GM23248 (cell line): Measurements from ENCODE around the gene SYNE3. TPM values are rescaled to one million over a fixed set of nuclear protein-coding genes. Genes with fewer than 3 reads are reported as not detected.

ENCODE experiments used
- DNase-seq: peaks from one replicate; pipeline ENCODE4 v3.0.0-alpha.2; 2015
- H2AFZ ChIP-seq: fragments of 200-600 bp; sonication (generic); 2 replicates; pipeline ENCODE4 v1.6.1; 2016; ENCODE audit warnings: antibody characterized with exemption
- H3F3A ChIP-seq: fragments of 200-600 bp; sonication (generic); 2 replicates; pipeline ENCODE4 v1.6.1; 2016; ENCODE audit warnings: mild to moderate bottlenecking, antibody characterized with exemption, mixed run types; ENCODE audit not compliant: insufficient read depth
- H3K27ac ChIP-seq: fragments of 200-600 bp; sonication (generic); 2 replicates; pipeline ENCODE4 v1.5.1; 2016; ENCODE audit warnings: mild to moderate bottlenecking
- H3K27me3 ChIP-seq: fragments of 200-600 bp; sonication (generic); replicated peaks from 2 replicates; pipeline ENCODE4 v1.6.1; 2016; ENCODE audit warnings: mild to moderate bottlenecking; ENCODE audit not compliant: insufficient read depth
- H3K36me3 ChIP-seq: fragments of 200-600 bp; sonication (generic); 2 replicates; pipeline ENCODE4 v1.6.1; 2016; ENCODE audit warnings: low read depth, mild to moderate bottlenecking
- H3K4me1 ChIP-seq: fragments of 200-600 bp; sonication (generic); 2 replicates; pipeline ENCODE4 v1.6.1; 2016; ENCODE audit warnings: mild to moderate bottlenecking; ENCODE audit not compliant: insufficient read depth
- H3K4me2 ChIP-seq: fragments of 200-600 bp; sonication (generic); one replicate; pipeline ENCODE4 v1.6.1; 2016; ENCODE audit warnings: mild to moderate bottlenecking; ENCODE audit not compliant: unreplicated experiment
- H3K4me3 ChIP-seq: fragments of 200-600 bp; sonication (generic); 2 replicates; pipeline ENCODE4 v1.5.1; 2016; ENCODE audit warnings: mild to moderate bottlenecking
- H3K79me2 ChIP-seq: fragments of 200-600 bp; sonication (generic); 2 replicates; pipeline ENCODE4 v1.6.1; 2016; ENCODE audit warnings: mild to moderate bottlenecking; ENCODE audit not compliant: insufficient read depth
- H3K9ac ChIP-seq: fragments of 200-600 bp; sonication (generic); 2 replicates; pipeline ENCODE4 v1.6.1; 2016; ENCODE audit warnings: mild to moderate bottlenecking
- H3K9me2 ChIP-seq: fragments of 200-600 bp; sonication (generic); 2 replicates; pipeline ENCODE4 v1.6.1; 2016; ENCODE audit warnings: mixed run types, mild to moderate bottlenecking, moderate library complexity; ENCODE audit not compliant: insufficient read depth
- H3K9me3 ChIP-seq: fragments of 200-600 bp; sonication (generic); one replicate; pipeline ENCODE4 v1.6.1; 2017; ENCODE audit warnings: low read depth
- H4K20me1 ChIP-seq: fragments of 200-600 bp; sonication (generic); 2 replicates; pipeline ENCODE4 v1.6.0; 2016; ENCODE audit not compliant: insufficient read depth
- EZH2 ChIP-seq: fragments of 200-600 bp; sonication (generic); IDR thresholded peaks from 2 replicates; pipeline ENCODE4 v1.6.1; 2018; ENCODE audit warnings: antibody characterized with exemption, mild to moderate bottlenecking; ENCODE audit not compliant: insufficient read depth, poor library complexity, severe bottlenecking
- EZH2phosphoT487 ChIP-seq: fragments of 200-600 bp; sonication (generic); IDR thresholded peaks from 2 replicates; pipeline ENCODE4 v1.6.1; 2018; ENCODE audit warnings: antibody characterized with exemption, moderate library complexity, mild to moderate bottlenecking, low read depth; ENCODE audit not compliant: insufficient read depth
- WGBS, 2 experiments: methylation state at CpG; one replicate each; pipeline ENCODE4 v1.1.6; 2015 to 2017; ENCODE audit warnings: low lambda C conversion rate in 2 of 2, low coverage in 1 of 2; ENCODE audit errors: missing lambda C conversion rate in 2 of 2; 5-methylcytosine and 5-hydroxymethylcytosine counted together
- in situ Hi-C: fragments of 300-500 bp; cut with MboI; formaldehyde crosslinking; loops from 2 replicates; pipeline ENCODE4 v1.15.0; 2020
- polyA plus RNA-seq: library from polyadenylated mRNA; unstranded; fragments of >200 nt; fragmentation: Nextera tagmentation; extraction: Ambion mirVana; gene quantifications from 2 replicates; pipeline ENCODE4 v1.2.1, GENCODE V29; 2016
- total RNA-seq: library from RNA; depleted of rRNA; stranded (reverse); fragments of >200 nt; shearing (Covaris generic); gene quantifications from 2 replicates; pipeline ENCODE4 v1.2.3, GENCODE V29; 2014

Gene SYNE3
- total and polyA plus RNA-seq, 2 experiments from 2014 or later = 1.2 to 4.8 TPM

DNA sequence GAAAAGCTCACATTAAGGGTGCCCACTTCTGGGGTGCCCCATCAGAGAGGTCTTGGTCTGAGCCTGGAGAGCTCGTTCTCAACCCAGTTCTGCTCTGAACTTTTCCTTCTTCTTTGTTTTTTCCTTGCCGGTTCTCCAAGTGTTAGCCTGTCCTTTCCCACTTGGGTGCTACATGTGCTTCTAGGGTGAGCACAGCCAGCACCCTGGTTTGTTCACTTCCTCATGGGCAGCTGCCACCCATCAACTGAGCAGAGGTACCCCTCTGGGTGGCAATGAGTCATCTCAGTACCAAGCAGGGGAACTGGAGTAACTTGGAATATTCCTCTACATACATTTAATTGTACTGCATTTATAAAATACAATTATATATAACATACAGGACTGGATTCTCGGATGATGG lies 3.9 kb upstream of the SYNE3 start:
- Histone ChIP-seq H3K4me2 (peak overlapping the region; percentile 69), H3K36me3 (no peaks in the 10 kb centered on the region), H3K9ac (peak overlapping the region; percentile 42; the same call in 1 of the 2 replicates), H3K4me3 (no peak overlapping the region), H3K27me3 (no peaks in the 10 kb centered on the region), H3K27ac (no peak overlapping the region), H3K79me2 (no peaks in the 10 kb centered on the region), H3K4me1 (peaks cover 58% of the 10 kb centered on the region), H2AFZ (no peak overlapping the region), H4K20me1 (no peaks in the 10 kb centered on the region), H3K9me3 (no peaks in the 10 kb centered on the region), H3K9me2 (no peaks in the 10 kb centered on the region), H3F3A (peaks cover 32% of the 10 kb centered on the region)
- DNase-seq = no peak
- 32 to 42% methylated on average over 3 of the region's 3 CpGs for WGBS, 2 experiments
- in situ Hi-C loops = no loop called here
- TF ChIP-seq EZH2phosphoT487 (no peak), EZH2 (no peak)

DNA sequence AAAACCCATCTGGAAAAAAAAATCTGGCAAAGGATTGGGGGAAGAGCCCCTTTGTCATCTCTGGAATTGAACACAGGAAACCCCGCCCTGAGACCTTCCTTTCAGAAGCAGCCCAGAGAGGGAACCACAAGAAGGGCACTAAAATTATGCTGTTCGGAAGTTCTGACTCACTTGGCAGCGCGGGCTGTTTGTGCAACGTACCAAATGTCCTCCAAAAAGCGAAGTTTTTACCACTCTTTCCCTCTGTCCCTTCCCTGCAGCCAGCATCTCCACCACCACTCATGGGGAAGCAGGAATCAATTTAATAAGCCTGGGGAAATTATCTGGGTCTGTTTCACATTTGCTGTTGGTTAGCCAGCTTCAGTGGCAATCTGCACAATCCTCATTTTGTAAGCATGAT lies 3.2 kb upstream of the SYNE3 start:
- DNase-seq = peak; percentile 97
- H3K27me3 ChIP-seq = no peaks in the 10 kb centered on the region
- no peaks in the 10 kb centered on the region for H3K79me2 ChIP-seq
- H3K4me1 ChIP-seq = peaks cover 58% of the 10 kb centered on the region
- TF ChIP-seq EZH2 (no peak), EZH2phosphoT487 (no peak)
- no peaks in the 10 kb centered on the region for H3K9me2 ChIP-seq
- H3F3A ChIP-seq = peaks cover 32% of the 10 kb centered on the region
- no peak overlapping the region for H2AFZ ChIP-seq
- no peaks in the 10 kb centered on the region for H3K36me3 ChIP-seq
- peak overlapping the region; percentile 42; the same call in 1 of the 2 replicates for H3K9ac ChIP-seq
- H3K9me3 ChIP-seq = no peaks in the 10 kb centered on the region
- no peaks in the 10 kb centered on the region for H4K20me1 ChIP-seq
- H3K4me3 ChIP-seq = peak overlapping the region; percentile 19
- in situ Hi-C loops = no loop called here
- peak overlapping the region; percentile 69 for H3K4me2 ChIP-seq
- WGBS, 2 experiments = 0 to 2% methylated on average over 6 of the region's 6 CpGs
- H3K27ac ChIP-seq = peak overlapping the region; percentile 63

DNA sequence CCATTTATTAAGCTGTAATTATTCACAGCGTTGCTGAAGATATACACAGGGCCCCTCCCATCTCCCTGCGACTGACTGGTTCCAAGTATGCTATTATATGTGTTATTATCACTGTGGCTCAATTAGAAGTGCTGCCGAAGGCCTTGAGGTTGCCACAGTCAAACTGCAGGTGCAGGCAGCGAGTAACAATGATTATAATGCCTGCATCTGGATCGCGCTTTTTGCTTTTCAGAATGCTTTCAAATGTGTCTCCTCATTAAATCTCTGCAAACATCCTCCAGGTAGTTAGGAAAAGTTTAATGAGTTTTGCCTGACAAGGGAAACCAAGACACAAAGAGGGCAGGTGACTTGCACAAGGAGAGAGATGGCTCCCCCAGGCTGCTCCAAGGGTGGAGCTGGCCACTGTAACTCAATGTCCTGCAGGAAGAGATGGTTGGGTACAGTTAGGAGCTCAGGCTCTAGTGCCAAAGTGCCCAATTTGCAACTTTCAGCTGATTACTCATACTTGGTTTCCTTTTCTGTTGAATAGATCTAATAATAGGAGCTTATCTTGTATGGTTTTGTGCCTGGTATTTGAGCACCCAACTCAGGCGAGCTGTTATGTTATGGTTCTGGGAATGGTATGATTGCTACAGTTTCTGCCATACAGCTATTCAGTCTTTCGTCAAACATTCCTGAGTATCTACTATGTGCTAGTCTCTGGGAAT lies 1.7 kb upstream of the SYNE3 start:
- H3K36me3 ChIP-seq = no peaks in the 10 kb centered on the region
- no peaks in the 10 kb centered on the region for H3K79me2 ChIP-seq
- peaks cover 47% of the 10 kb centered on the region for H3K4me1 ChIP-seq
- in situ Hi-C loops = no loop called here
- no peak overlapping the region for H3K27ac ChIP-seq
- no peaks in the 10 kb centered on the region for H4K20me1 ChIP-seq
- H3K27me3 ChIP-seq = no peaks in the 10 kb centered on the region
- TF ChIP-seq EZH2 (no peak), EZH2phosphoT487 (no peak)
- peak overlapping the region; percentile 24 for H3K4me2 ChIP-seq
- H3K4me3 ChIP-seq = no peak overlapping the region
- no peaks in the 10 kb centered on the region for H3K9me3 ChIP-seq
- H3K9ac ChIP-seq = no peak overlapping the region
- peaks cover 32% of the 10 kb centered on the region for H3F3A ChIP-seq
- DNase-seq = peak; percentile 42
- no peak overlapping the region for H2AFZ ChIP-seq
- 63 to 66% methylated on average over 8 of the region's 8 CpGs for WGBS, 2 experiments
- no peaks in the 10 kb centered on the region for H3K9me2 ChIP-seq

DNA sequence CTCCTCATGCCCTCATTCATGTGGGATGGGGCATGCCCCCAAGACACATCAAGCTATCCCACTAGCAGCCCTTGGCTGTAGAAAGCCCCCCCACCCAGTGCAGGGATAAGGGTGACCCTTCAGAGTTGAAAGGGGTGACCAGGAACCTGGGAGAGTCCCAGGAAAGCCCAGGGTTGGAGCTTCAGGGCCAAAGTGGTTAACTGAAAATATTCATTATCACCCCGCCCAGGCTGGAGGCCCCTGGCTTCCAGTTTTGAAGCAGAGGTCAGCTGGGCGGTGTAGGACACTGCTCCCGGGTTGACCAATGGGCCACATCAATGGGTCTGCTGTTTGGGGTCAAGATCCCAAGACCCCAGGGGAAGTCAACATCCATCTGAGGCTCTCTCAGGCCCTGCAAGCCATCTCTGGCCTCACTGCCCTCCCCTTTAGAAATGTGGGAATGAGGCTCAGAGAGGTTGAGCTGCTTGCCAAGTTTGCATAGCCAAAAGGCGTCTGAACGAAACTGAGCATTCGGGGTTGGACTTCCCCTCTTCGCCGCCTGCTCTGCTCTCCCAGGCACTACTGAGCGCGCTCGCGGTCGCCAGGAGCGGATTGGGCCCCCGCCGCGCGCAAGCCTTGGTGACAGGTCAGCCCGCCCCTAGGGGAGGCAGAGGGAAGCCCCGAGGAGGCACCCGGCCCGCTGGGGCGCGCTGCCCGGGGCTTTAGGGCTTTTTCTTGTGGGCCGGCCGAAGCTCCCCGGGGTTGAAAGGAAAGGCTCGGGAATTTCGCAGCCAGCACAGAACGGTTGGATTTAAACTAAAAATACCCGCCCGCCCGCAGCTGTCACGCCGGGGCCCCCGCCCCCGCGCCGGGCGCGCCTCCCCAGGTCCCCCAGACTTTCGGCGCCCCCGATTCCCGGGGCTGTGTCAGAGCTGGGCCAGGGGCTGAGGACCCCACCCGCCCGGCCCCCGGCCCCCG lies 576 bp downstream of the SYNE3 start:
- peak; percentile 73 for DNase-seq
- Histone ChIP-seq H3F3A (peaks cover 35% of the 10 kb centered on the region), H2AFZ (peak overlapping the region; percentile 67), H3K27me3 (no peaks in the 10 kb centered on the region), H3K4me1 (peaks cover 47% of the 10 kb centered on the region), H3K4me2 (peak overlapping the region; percentile 88), H4K20me1 (no peaks in the 10 kb centered on the region), H3K4me3 (peak overlapping the region; percentile 75), H3K9ac (peak overlapping the region; percentile 64), H3K79me2 (no peaks in the 10 kb centered on the region), H3K36me3 (no peaks in the 10 kb centered on the region), H3K27ac (no peak overlapping the region), H3K9me2 (no peaks in the 10 kb centered on the region), H3K9me3 (no peaks in the 10 kb centered on the region)
- 2 to 3% methylated on average over 29 to 50 of the region's 50 CpGs for WGBS, 2 experiments
- in situ Hi-C loops = no loop called here
- TF ChIP-seq EZH2 = no peak
- TF ChIP-seq EZH2phosphoT487 = no peak
